Measurements from ENCODE around the gene MBNL1. TPM values are rescaled to one million over a fixed set of nuclear protein-coding genes. Genes with fewer than 3 reads are reported as not detected.
A peak's percentile ranks its signal among the peaks of the same experiment; 100 is the strongest.

MBNL1 gene
- total and polyA plus RNA-seq, 3 donors from 2014 or later: 36.5 to 167 (median 145) TPM

DNA sequence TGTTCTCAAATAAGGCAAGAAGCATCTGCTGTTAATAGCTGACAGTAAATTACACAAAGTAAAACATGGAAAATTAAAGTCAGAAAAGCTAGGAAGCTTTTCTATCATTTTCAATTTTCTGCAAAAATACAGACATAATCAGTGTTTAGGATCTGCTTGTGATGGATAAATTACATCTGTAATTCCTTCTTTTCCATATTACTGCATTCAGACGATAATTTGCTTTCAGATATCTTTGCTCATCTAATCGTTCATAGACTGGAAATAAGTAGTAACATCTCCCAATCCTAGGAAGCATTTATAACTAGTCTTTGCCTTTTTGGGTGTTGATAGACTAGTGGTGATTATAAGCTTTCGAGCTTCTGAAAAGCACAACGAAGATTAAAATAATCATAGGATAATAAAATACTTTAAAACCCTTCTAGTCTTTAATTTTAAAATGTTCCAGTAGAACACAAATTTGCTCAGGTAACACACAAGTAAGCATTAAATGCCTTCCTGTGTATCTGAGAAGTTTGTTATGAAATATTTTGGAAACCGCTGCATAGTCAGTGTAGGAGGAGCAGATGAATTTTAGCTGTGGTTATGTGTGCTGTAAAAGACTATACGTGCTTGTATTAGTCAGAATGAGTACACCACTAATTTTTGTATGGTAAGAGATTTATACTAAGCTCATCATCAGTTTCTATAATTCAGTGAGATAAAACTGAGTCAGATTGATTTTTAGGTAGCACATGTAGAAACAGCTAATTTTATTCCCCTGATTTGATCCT lies 41.0 kb downstream of the MBNL1 start:
- intact Hi-C loops (cut with DNase I; ENCODE audit: low total_unique reads): no loop called here
- H3K4me1 ChIP-seq: peaks cover 23% of the 10 kb centered on the region
- H3K9me3 ChIP-seq: no peaks in the 10 kb centered on the region
- no peak for DNase-seq
- WGBS, 2 donors: 57% methylated on average over 6 of the region's 6 CpGs
- no peaks in the 10 kb centered on the region for H3K27me3 ChIP-seq
- peak overlapping the region in 1 of 2 donors; percentile 31 for H3K27ac ChIP-seq
- H3K4me3 ChIP-seq: no peak overlapping the region
- no peaks in the 10 kb centered on the region for H3K36me3 ChIP-seq (ENCODE audit: low read depth, missing control alignments)
- TF ChIP-seq POLR2A (IDR thresholded peaks at IDR 0.05) (no peak), CTCF (IDR thresholded peaks at IDR 0.05) (no peak)

- H3K9me3 ChIP-seq: no peaks in the 10 kb centered on the region
- no peak for DNase-seq
- no peak for TF ChIP-seq POLR2A (IDR thresholded peaks at IDR 0.05)
- TF ChIP-seq CTCF (IDR thresholded peaks at IDR 0.05): no peak
- H3K27ac ChIP-seq: no peak overlapping the region
- H3K4me1 ChIP-seq: peaks cover 23% of the 10 kb centered on the region
- H3K27me3 ChIP-seq: no peaks in the 10 kb centered on the region
- no peaks in the 10 kb centered on the region for H3K36me3 ChIP-seq (ENCODE audit: low read depth, missing control alignments)
- intact Hi-C loops (cut with DNase I; ENCODE audit: low total_unique reads): no loop called here
- no peak overlapping the region for H3K4me3 ChIP-seq
- 73 to 78% methylated on average over 2 of the region's 2 CpGs for WGBS, 2 donors
Measured at GRCh38 chr3:152313430-152313829, 44.7 kb downstream of the MBNL1 start.

DNA sequence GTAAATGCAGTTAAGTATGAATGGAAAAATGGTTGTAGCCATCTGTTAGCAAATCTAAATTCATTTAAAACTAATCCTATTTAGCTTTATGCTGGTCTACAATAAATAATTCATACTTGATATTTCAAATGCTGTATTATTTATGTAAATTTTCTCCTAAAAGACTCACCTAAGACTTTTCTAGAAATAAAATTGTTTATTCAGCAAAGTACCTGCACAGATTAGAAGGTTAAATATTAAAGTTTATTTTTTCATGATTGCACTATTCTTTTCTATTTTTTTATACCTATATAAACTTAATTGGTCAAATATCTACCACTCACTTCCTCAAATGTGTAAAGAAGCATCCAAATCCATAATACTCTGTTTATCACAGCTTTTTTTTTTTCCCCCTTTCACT lies 45.2 kb downstream of the MBNL1 start:
- Histone ChIP-seq H3K9me3 (no peaks in the 10 kb centered on the region), H3K27me3 (no peaks in the 10 kb centered on the region), H3K4me1 (peaks cover 21% of the 10 kb centered on the region), H3K4me3 (no peak overlapping the region), H3K27ac (no peak overlapping the region), H3K36me3 (ENCODE audit: low read depth, missing control alignments) (no peaks in the 10 kb centered on the region)
- TF ChIP-seq CTCF (IDR thresholded peaks at IDR 0.05) (no peak), POLR2A (IDR thresholded peaks at IDR 0.05) (no peak)
- intact Hi-C loops (cut with DNase I; ENCODE audit: low total_unique reads): no loop called here
- DNase-seq: no peak

GRCh38 chr3:152314677-152315353 lies 46.1 kb downstream of the MBNL1 start:
- WGBS, 2 donors: 70 to 75% methylated on average over 3 of the region's 3 CpGs
- intact Hi-C loops (cut with DNase I; ENCODE audit: low total_unique reads): no loop called here
- Histone ChIP-seq H3K27ac (peak overlapping the region in 1 of 2 donors; percentile 60), H3K9me3 (no peaks in the 10 kb centered on the region), H3K4me3 (no peak overlapping the region), H3K27me3 (no peaks in the 10 kb centered on the region), H3K4me1 (peaks cover 13% of the 10 kb centered on the region), H3K36me3 (ENCODE audit: low read depth, missing control alignments) (no peaks in the 10 kb centered on the region)
- no peak for DNase-seq
- TF ChIP-seq POLR2A (IDR thresholded peaks at IDR 0.05) (no peak), CTCF (IDR thresholded peaks at IDR 0.05) (no peak)

All from testis (tissue), 3 donors.